Tibial nerve (tissue), 4 donors: ENCODE data around the gene GRB10. TPM values are rescaled to one million over a fixed set of nuclear protein-coding genes. Genes with fewer than 3 reads are reported as not detected.

Source experiments
- DNase-seq, 2 donors: peaks; one replicate each; pipeline ENCODE4 v3.0.0-alpha.2; 2019; ENCODE audit warnings: low spot score in 2 of 2
- H3K27ac ChIP-seq, 4 donors: fragments of 200-600 bp; sonication (generic) in 3 of 4; one replicate each; pipeline ENCODE4 v1.5.1; 2017 to 2019; ENCODE audit warnings: mild to moderate bottlenecking in 1 of 4
- H3K27me3 ChIP-seq, 2 donors: fragments of 200-600 bp; sonication (generic) in 1 of 2; one replicate each; pipeline versions ENCODE4 v1.5.1 to v1.6.0; 2017 to 2019
- H3K36me3 ChIP-seq, 3 donors: fragments of 200-600 bp; sonication (generic); one replicate each; pipeline ENCODE4 v1.5.1; 2018 to 2019
- H3K4me1 ChIP-seq, 4 donors: fragments of 200-600 bp; sonication (generic) in 3 of 4; one replicate each; pipeline ENCODE4 v1.5.1; 2017 to 2019
- H3K4me3 ChIP-seq, 4 donors: fragments of 200-600 bp; sonication (generic) in 3 of 4; one replicate each; pipeline ENCODE4 v1.5.1; 2017 to 2019; ENCODE audit warnings: mild to moderate bottlenecking in 1 of 4, moderate library complexity in 1 of 4
- H3K9me3 ChIP-seq, 4 donors: fragments of 200-600 bp; sonication (generic) in 3 of 4; one replicate each; pipeline ENCODE4 v1.5.1; 2017 to 2019
- EP300 ChIP-seq, 2 donors: sonication (generic); formaldehyde crosslinking; IDR thresholded peaks; one replicate each; pipeline ENCODE4 v1.6.1; 2017; ENCODE audit warnings: antibody characterized with exemption in 2 of 2, mild to moderate bottlenecking in 1 of 2
- POLR2A ChIP-seq, 2 donors: fragments of 450-650 bp; IDR thresholded peaks; one replicate each; pipeline ENCODE4 v1.6.1; 2017; ENCODE audit warnings: antibody characterized with exemption in 2 of 2, mild to moderate bottlenecking in 2 of 2, moderate library complexity in 2 of 2
- WGBS, 2 donors: methylation state at CpG; one replicate each; pipeline ENCODE4 v1.1.5; 2018; 5-methylcytosine and 5-hydroxymethylcytosine counted together
- total RNA-seq, 4 donors: library from RNA; depleted of rRNA; stranded (reverse); fragments of >200 nt; gene quantifications; one replicate each; pipeline ENCODE4 v1.1.0, GENCODE V29; 2016
- TF ChIP-seq, protein P1 (sequence below), 5 experiments: fragments of 200-600 bp in 3 of 5; fragments of 450-650 bp in 2 of 5; sonication (generic) in 3 of 5; IDR thresholded peaks; one replicate each; pipeline ENCODE4 v1.5.1; 2016 to 2019; ENCODE audit warnings: antibody characterized with exemption in 5 of 5, mild to moderate bottlenecking in 3 of 5, moderate library complexity in 2 of 5

GRB10 gene
- total RNA-seq, 4 donors from 2014 or later = 34.1 to 73.9 (median 56.0) TPM

GRCh38 chr7:50653126-50653864 lies 129.4 kb downstream of the GRB10 start:
- Histone ChIP-seq H3K4me3 (no peak overlapping the region), H3K27me3 (no peaks in the 10 kb centered on the region), H3K27ac (peak overlapping the region; percentile 33 to 76 (median 66)), H3K4me1 (peaks cover 0 to 64% (median 29%) of the 10 kb centered on the region in 4 donors), H3K36me3 (peaks cover 0 to 3% (median 0%) of the 10 kb centered on the region in 3 donors), H3K9me3 (no peaks in the 10 kb centered on the region)
- WGBS, 2 donors = 48 to 51% methylated on average over 14 to 16 of the region's 16 CpGs
- peak; percentile 48 to 63 for DNase-seq
- TF ChIP-seq EP300 (IDR thresholded peaks at IDR 0.05) (peak in 1 of 2 donors; percentile 65), POLR2A (IDR thresholded peaks at IDR 0.05) (no peak)

GRCh38 chr7:50652400-50653125 lies 130.1 kb downstream of the GRB10 start:
- H3K4me1 ChIP-seq = peaks cover 0 to 57% (median 22%) of the 10 kb centered on the region in 4 donors
- 94 to 95% methylated on average over 9 of the region's 9 CpGs for WGBS, 2 donors
- H3K27me3 ChIP-seq = no peaks in the 10 kb centered on the region
- TF ChIP-seq EP300 (IDR thresholded peaks at IDR 0.05) (no peak), POLR2A (IDR thresholded peaks at IDR 0.05) (no peak)
- TF ChIP-seq, protein P1, sequence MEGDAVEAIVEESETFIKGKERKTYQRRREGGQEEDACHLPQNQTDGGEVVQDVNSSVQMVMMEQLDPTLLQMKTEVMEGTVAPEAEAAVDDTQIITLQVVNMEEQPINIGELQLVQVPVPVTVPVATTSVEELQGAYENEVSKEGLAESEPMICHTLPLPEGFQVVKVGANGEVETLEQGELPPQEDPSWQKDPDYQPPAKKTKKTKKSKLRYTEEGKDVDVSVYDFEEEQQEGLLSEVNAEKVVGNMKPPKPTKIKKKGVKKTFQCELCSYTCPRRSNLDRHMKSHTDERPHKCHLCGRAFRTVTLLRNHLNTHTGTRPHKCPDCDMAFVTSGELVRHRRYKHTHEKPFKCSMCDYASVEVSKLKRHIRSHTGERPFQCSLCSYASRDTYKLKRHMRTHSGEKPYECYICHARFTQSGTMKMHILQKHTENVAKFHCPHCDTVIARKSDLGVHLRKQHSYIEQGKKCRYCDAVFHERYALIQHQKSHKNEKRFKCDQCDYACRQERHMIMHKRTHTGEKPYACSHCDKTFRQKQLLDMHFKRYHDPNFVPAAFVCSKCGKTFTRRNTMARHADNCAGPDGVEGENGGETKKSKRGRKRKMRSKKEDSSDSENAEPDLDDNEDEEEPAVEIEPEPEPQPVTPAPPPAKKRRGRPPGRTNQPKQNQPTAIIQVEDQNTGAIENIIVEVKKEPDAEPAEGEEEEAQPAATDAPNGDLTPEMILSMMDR (IDR thresholded peaks at IDR 0.05) = no peak
- DNase-seq = no peak
- H3K9me3 ChIP-seq = no peaks in the 10 kb centered on the region
- peak overlapping the region; percentile 33 to 76 (median 53) for H3K27ac ChIP-seq
- H3K4me3 ChIP-seq = no peak overlapping the region
- H3K36me3 ChIP-seq = peaks cover 0 to 3% (median 0%) of the 10 kb centered on the region in 3 donors

DNA sequence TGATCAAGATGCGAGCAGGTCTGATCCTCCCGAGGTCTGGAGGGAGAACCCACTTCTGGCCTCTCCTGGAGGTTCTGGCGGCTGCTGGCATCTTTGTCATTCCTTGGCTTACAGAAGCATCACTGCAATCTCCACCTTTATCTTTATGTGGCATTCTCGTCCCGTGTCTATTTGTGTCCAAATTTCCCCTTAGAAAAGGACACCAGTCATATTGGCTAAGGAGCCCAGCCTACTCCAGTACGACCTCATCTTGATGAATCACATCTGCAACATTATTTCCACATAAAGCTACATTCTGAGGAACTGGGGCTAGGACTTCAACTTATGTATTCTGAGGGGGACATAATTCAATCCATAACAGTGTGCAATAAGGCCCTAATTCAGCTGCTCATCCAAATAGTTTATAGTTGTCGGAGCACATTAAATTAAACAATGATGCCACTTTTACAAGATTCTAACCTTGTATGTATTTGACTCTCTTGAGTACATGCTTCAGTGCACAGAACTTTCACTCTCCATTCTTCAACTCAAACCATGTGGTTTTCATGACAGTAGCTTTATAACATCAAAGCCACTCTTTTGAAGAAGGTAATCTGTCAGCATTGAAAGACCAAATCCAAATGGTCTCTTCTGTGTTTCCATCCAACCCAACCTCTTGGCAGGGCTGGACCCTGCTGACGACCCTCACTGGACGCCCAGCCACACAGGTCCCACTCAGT lies 131.3 kb downstream of the GRB10 start:
- no peaks in the 10 kb centered on the region for H3K27me3 ChIP-seq
- no peak overlapping the region for H3K4me3 ChIP-seq
- H3K27ac ChIP-seq = no peak overlapping the region
- no peak for DNase-seq
- H3K4me1 ChIP-seq = peaks cover 0 to 45% (median 16%) of the 10 kb centered on the region in 4 donors
- no peaks in the 10 kb centered on the region for H3K9me3 ChIP-seq
- peaks cover 0 to 3% (median 0%) of the 10 kb centered on the region in 3 donors for H3K36me3 ChIP-seq
- TF ChIP-seq POLR2A (IDR thresholded peaks at IDR 0.05) (no peak), EP300 (IDR thresholded peaks at IDR 0.05) (no peak)
- TF ChIP-seq, protein P1 (IDR thresholded peaks at IDR 0.05) = no peak
- 91 to 94% methylated on average over 9 of the region's 9 CpGs for WGBS, 2 donors

DNA sequence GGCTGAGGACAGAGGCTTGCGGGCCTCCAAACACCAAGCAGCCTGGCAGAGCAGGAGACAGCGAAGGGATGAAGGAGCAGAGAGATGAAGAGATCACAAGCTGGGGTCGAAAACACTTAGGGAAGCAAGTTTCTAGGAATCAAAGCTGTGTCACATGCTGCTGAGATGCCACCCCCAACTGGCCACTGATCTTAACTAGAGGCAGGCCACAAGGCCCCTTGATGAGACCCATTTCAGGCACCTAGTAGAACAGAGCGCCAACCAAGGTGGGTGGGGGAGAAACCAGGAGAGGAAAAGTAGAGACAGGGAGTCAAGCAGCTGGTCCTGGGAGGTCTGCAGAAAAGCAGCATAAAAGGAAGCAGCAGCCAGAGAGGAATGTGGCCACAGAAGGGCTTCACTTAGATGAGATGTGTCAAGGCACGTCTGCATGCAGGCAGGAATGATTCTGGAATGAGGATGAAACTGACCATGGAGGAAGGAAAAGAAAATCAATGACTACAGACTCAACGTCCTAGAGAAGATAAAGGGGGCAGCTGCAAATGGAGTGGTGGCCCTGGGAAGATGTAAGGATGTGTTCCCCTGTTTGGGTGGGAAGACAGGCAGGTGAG lies 132.5 kb downstream of the GRB10 start:
- WGBS, 2 donors = 89 to 93% methylated on average over 6 of the region's 6 CpGs
- Histone ChIP-seq H3K4me1 (peaks cover 0 to 33% (median 13%) of the 10 kb centered on the region in 4 donors), H3K27me3 (no peaks in the 10 kb centered on the region), H3K4me3 (no peak overlapping the region), H3K36me3 (peaks cover 0 to 3% (median 0%) of the 10 kb centered on the region in 3 donors), H3K27ac (no peak overlapping the region), H3K9me3 (no peaks in the 10 kb centered on the region)
- DNase-seq = no peak
- no peak for TF ChIP-seq POLR2A (IDR thresholded peaks at IDR 0.05)
- no peak for TF ChIP-seq EP300 (IDR thresholded peaks at IDR 0.05)
- TF ChIP-seq, protein P1 (IDR thresholded peaks at IDR 0.05) = no peak

DNA sequence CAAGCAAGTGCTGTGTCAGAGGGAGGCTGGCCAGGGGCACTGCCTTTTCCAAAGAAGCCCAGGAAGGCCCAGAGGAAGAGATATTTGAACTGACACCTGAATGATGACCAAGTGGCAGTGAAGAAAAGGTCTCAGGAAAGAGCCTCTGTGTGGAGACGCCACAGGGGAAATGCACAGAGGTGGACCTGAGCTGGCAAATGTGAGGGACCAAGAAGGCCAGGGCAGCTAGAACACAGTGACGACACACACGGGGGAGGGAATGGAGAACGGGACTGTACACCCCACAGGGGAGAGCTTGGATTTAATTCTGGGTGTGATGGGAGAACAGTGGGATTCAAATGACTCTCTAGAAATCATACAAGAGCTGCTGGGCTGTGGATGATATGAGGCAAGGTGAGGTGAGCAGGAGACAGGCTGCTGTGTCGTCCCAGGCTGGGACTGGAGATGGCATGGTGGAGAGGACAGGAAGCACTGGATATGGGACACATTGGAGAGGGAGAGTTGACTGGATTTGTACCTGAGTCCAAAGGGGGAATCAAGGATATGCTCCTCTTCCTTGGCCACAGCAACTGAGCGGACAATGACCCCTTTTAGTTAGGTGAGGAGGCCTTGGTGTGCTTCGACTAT lies 133.3 kb downstream of the GRB10 start:
- Histone ChIP-seq H3K9me3 (no peaks in the 10 kb centered on the region), H3K4me1 (peaks cover 0 to 25% (median 11%) of the 10 kb centered on the region in 4 donors), H3K4me3 (no peak overlapping the region), H3K36me3 (peaks cover 0 to 7% (median 0%) of the 10 kb centered on the region in 3 donors), H3K27ac (no peak overlapping the region), H3K27me3 (no peaks in the 10 kb centered on the region)
- WGBS, 2 donors = 94 to 96% methylated on average over 7 of the region's 7 CpGs
- DNase-seq = no peak
- TF ChIP-seq, protein P1 (IDR thresholded peaks at IDR 0.05) = no peak
- TF ChIP-seq EP300 (IDR thresholded peaks at IDR 0.05) = no peak
- TF ChIP-seq POLR2A (IDR thresholded peaks at IDR 0.05) = no peak
